Mammary epithelial cell (primary cell): ENCODE results near the gene MYOZ1.

Source experiments
- EZH2 ChIP-seq: IDR thresholded peaks from 2 replicates; pipeline ENCODE4 v1.6.1; 2012; ENCODE audit warnings: low read length, inconsistent platforms, borderline replicate concordance
- TF ChIP-seq, protein P1 (sequence below), 2 donors: IDR thresholded peaks in 1 of 2; conservative IDR thresholded peaks in 1 of 2; 2 replicates each; pipeline ENCODE4 v1.5.1; 2011 to 2012; ENCODE audit warnings: inconsistent platforms in 2 of 2, low read length in 2 of 2, mild to moderate bottlenecking in 2 of 2, control low read depth in 1 of 2, low read depth in 1 of 2; ENCODE audit not compliant: insufficient read depth in 1 of 2; ENCODE audit errors: extremely low read depth in 1 of 2

DNA sequence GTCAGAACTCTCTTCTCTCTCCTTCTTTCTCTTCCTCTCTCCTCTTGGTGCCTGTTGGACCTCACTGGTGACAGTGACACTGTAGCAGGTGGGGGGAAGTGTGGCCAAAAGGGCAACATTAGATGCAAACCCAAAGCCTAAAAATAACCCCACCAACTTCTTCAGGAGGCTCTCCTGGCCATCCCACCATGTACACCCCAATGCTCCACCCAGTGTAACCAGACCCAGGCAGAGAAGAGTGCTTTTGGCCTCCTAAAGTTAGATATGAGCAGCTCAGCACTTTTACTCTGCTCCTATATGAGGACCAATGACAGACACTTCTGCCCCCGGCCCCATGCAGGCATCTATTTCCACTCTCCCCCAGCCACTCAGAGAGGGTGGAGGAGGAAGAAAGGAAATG is 5.5 kb downstream of the MYOZ1 start:
- TF ChIP-seq, protein P1, sequence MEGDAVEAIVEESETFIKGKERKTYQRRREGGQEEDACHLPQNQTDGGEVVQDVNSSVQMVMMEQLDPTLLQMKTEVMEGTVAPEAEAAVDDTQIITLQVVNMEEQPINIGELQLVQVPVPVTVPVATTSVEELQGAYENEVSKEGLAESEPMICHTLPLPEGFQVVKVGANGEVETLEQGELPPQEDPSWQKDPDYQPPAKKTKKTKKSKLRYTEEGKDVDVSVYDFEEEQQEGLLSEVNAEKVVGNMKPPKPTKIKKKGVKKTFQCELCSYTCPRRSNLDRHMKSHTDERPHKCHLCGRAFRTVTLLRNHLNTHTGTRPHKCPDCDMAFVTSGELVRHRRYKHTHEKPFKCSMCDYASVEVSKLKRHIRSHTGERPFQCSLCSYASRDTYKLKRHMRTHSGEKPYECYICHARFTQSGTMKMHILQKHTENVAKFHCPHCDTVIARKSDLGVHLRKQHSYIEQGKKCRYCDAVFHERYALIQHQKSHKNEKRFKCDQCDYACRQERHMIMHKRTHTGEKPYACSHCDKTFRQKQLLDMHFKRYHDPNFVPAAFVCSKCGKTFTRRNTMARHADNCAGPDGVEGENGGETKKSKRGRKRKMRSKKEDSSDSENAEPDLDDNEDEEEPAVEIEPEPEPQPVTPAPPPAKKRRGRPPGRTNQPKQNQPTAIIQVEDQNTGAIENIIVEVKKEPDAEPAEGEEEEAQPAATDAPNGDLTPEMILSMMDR (conservative IDR thresholded peaks at IDR 0.05 in 1 of 2, IDR thresholded peaks at IDR 0.05 in 1 of 2; ENCODE audit: extremely low read depth in 1 of 2, insufficient read depth in 1 of 2, low read depth in 1 of 2, low read length in 2 of 2) = no peak
- TF ChIP-seq EZH2 = no peak
